OCI-M2 (cell line): ENCODE measurements around the gene LRRC42.
"Not testable (repeated sequence)": the region's sequence is repeated elsewhere in the genome, so short reads cannot be mapped to it uniquely, and the experiment has no call there.

Source experiments
- DNase-seq: peaks from one replicate; lab custom pipeline; 2025; ENCODE audit not compliant: unreplicated experiment; lab: John Stamatoyannopoulos, UW

The LRRC42 gene

GRCh38 chr1:54003750-54004480, 57.8 kb downstream of the LRRC42 start:
- not testable (repeated sequence) for DNase-seq

- DNase-seq: no peak
Observed at GRCh38 chr1:54004481-54005049, 58.4 kb downstream of the LRRC42 start.

- DNase-seq: no peak
Observed at GRCh38 chr1:54006508-54006907, 60.4 kb downstream of the LRRC42 start.

GRCh38 chr1:54007613-54008012, 61.5 kb downstream of the LRRC42 start:
- DNase-seq: no peak

GRCh38 chr1:54008876-54009275, 62.7 kb downstream of the LRRC42 start:
- no peak for DNase-seq

GRCh38 chr1:54009406-54009805, 63.3 kb downstream of the LRRC42 start:
- no peak for DNase-seq

GRCh38 chr1:54010415-54011117, 64.4 kb downstream of the LRRC42 start:
- no peak for DNase-seq

GRCh38 chr1:54011316-54012007, 65.3 kb downstream of the LRRC42 start:
- DNase-seq: no peak

- no peak for DNase-seq
Observed at GRCh38 chr1:54012008-54012325, 65.8 kb downstream of the LRRC42 start.

GRCh38 chr1:54012863-54013262, 66.7 kb downstream of the LRRC42 start:
- DNase-seq: no peak

GRCh38 chr1:54013393-54014008, 67.4 kb downstream of the LRRC42 start:
- DNase-seq: no peak

- DNase-seq: no peak
Observed at GRCh38 chr1:54014009-54014629, 68.0 kb downstream of the LRRC42 start.

GRCh38 chr1:54016343-54017282, 70.5 kb downstream of the LRRC42 start:
- DNase-seq: no peak
